NT2/D1 (cell line): ENCODE results near the gene SLC35A5.

Experiments used
- SUZ12 ChIP-seq: IDR thresholded peaks from 2 replicates; pipeline ENCODE4 v1.6.1; 2011; ENCODE audit not compliant: insufficient read length, insufficient read depth; ENCODE audit errors: extremely low read depth
- YY1 ChIP-seq: IDR thresholded peaks from 2 replicates; pipeline ENCODE4 v1.6.1; 2011; ENCODE audit not compliant: insufficient read length, insufficient read depth
- ZNF274 ChIP-seq: IDR thresholded peaks from 2 replicates; pipeline ENCODE4 v1.6.1; 2011; ENCODE audit warnings: mild to moderate bottlenecking, low read depth, low read length

GRCh38 chr3:112531358-112531781 lies 30.5 kb upstream of the SLC35A5 start:
- TF ChIP-seq YY1 (no peak), ZNF274 (no peak), SUZ12 (no peak)
